CD1c-positive myeloid dendritic cell (primary cell): ENCODE data around the gene INTS6L.

Experiments used
- DNase-seq: peaks from one replicate; pipeline ENCODE4 v3.0.0-alpha.2; 2016; ENCODE audit errors: extremely low spot score

INTS6L gene

GRCh38 chrX:135520553-135521404, at the start of gene INTS6L:
Gene INTS6L (plus strand): TSS chrX:135520660. CDS start chrX:135520993, 333 bp downstream.
- DNase-seq: peak; percentile 91

GRCh38 chrX:135476378-135476777, 44.1 kb upstream of the INTS6L start:
- DNase-seq: no peak

GRCh38 chrX:135477576-135477975, 42.9 kb upstream of the INTS6L start:
- DNase-seq: peak; percentile 42

DNA sequence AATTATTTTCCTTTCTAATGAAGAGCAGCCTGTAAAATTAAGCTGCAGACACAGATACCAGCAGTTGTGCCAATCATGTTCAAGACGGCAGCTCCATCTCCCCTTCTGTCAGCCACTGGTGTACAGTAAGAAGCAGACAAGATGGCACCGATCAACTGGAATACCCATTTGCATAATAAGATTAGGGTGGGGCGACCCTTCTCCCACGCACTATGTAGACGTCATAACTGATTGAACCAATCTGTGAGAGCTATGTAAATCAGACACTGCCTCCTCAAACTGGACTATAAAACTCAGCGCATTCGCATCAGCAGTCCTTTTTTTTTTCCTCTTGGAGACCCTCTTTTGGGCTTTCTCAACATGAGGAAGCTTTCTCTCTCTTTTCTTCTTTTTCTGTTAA, 40.4 kb upstream of the INTS6L start:
- DNase-seq: no peak

- DNase-seq: no peak
These were observed 38.7 kb upstream of the INTS6L start for GRCh38 chrX:135481696-135482179.

DNA sequence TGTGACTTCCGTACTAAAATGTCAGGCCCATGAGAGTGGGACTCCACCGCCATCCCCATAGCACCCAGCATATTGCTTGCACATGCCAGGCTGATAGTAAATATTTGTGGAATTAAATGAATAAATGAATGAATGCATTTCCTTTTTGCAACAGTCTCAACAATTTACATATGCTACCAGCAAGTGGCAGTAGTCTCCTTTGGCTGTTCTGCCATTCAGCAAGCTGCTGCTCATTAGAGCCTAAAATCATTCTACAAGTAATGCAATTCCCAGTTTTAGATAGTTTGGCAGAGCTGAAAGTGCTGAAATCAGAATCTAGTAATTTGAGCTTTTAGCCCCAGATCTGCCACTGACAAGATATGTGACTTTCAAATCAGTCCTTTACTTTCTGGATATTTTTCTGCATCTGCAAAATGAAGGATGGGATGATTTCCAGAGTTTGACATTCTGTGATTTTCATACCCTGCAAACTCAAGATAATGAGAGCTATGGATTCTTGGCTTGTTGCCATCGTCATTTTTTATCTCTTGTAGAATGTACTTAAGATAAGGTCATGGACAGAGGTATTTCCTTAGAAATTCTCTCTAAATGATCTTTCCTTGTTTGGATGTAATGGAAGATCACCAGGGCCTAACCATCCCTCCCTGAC, 35.7 kb upstream of the INTS6L start:
- peak; percentile 38 for DNase-seq

GRCh38 chrX:135489542-135489941, 30.9 kb upstream of the INTS6L start:
- no peak for DNase-seq

- no peak for DNase-seq
These were observed 29.4 kb upstream of the INTS6L start for GRCh38 chrX:135490979-135491514.

GRCh38 chrX:135494453-135494852, 26.0 kb upstream of the INTS6L start:
- DNase-seq: no peak

DNA sequence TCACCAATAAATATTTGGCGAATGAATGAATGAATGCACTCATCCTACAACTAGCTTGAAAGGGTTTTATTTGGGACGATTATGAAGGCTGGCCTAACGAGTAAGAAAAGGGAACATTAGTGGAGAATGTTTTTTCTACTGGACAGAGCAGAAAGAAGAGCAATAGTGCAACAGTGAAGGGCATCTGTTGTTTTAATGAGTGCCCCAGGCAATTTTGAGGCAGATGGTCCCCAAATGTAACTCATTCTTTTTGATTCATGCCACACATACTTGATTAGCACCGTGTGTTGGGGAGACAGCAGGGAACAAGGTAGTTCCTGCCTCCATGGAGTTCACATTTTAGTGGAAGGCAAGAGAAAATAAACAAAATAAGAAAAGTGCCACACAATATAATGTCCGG, 22.7 kb upstream of the INTS6L start:
- no peak for DNase-seq

GRCh38 chrX:135498236-135498635, 22.2 kb upstream of the INTS6L start:
- DNase-seq: no peak

GRCh38 chrX:135505351-135505750, 15.1 kb upstream of the INTS6L start:
- DNase-seq: no peak

GRCh38 chrX:135509885-135510284, 10.6 kb upstream of the INTS6L start:
- DNase-seq: no peak

DNA sequence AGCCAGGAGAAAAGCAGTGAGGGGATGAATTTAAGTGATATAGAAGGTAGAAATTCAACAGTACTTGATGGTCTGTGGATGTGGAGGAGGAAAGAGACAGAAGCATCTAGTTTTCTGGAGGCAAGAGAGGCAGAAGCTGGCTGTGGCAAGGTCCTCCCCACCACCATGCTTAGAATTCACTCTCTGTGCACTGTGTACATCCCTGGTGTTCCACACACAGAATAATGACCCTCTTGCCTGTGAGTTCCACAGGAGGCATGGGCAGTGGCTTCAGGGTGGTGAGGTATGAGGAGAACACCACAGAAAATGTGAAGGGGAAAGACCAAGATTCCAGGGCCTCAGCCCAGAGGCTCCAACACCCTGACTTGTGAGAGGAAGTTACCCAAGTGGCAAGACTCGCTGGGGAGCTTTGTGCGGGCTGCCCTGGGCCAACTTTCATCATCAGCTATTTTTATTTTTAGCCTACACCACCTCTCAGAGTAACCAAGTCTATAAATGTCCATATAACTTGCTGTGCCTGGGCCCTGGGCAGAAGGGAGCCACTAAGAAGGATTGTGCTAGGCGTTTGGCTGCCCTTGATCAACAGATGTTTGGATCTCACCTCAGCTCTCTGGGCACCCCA, 7.8 kb upstream of the INTS6L start:
- no peak for DNase-seq

DNA sequence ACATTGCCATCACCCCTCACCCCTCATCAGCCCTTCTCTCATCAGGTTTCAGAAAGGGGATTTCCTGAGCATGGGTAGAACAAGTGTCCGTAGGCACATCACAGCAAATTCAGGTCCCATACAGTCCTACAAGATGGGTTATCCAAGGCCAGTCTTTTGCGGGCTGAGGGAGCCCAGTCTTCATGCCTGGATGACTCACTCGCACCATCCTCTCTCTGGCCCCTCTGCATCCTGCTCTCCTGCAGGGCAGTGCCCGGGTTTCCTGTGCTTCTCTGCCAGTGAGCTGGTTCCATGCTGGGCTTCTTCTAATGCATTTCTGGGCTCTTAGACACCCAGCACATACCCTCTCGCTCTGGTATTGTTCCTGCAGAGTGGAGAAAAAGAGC, 7.3 kb upstream of the INTS6L start:
- no peak for DNase-seq

- peak; percentile 39 for DNase-seq
These were observed 4.1 kb upstream of the INTS6L start for GRCh38 chrX:135516376-135516775.

- no peak for DNase-seq
These were observed 2.3 kb upstream of the INTS6L start for GRCh38 chrX:135518161-135518560.

DNA sequence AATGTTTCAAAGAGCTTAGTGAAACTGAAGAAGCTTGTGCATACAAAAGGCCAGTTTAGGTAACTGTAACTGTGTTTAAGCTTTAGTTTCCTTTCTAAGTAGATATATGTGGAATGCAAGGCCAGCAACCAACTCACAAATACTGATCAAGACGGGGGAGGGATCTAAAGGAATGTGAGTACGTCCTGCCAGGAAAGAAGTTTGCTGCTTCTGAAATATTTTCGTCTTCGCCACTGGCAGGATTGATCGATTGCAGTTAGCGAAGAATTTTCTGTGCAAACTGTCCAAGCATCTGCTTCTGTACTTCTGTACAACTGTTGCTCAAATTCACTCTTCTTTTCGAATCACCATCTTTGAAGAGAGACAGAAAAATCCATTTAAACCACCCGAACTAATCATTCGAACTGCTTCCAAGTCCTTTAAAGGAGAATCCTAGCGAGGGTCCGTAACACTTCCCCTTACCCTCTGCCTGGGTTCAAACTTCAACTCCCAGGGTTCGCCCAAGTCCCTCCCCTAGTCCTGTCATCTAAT, 373 bp upstream of the INTS6L start:
- no peak for DNase-seq

DNA sequence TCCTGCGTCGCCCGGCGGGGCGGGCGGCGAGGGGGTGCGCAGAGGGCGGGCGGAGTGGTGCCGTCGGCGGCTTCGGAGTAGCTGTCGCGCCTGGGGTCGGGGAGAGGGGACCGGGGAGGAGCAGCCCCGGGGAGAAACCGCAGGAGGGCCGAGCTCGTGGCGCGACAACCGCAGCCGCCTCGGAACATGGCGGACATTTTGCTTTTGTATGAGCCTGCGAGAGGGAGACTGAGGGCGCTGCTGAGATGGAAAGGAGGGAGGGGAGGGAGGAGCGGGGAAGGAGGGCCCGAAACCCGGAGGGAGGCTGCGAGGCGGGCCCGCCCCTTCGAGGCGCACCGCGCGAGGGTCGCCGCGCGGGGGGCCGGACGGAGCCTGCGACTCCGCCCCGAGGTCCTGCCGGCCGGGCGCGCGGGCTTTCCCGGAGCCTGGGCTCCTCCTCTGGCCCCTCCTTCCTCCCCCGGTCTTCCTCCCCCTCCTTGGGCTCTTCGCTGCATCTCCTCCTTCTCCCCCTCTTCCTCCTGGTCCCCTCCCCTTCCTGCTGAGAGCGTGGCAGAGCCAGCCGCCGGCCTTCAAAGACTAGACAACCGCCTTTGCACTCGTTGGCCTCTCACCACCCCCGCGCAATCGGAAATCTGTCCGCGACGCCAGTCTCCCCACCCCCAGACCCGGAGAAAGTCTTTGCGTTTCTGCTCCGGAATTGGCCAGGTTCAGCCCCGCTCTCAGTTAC, 1.1 kb downstream of the INTS6L start:
- DNase-seq: peak; percentile 85

DNA sequence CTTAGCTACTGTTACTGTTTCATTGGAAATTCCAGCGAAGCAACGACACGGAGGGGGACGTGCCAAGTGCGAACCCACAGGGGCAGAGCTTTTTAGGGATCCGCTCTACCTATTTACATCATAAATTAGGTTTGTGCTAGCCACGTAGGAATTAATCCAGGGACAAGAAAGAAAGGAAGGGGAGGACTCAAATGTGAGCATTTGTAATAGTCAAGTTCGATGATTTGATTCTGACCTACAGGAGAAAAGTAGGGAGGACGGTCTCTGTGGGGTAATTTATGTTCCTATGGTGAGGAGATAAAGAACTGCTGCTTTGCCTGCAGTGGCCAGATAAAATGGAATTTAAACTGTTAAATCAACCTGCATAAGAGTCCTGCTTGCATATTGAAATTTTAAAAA, 1.7 kb downstream of the INTS6L start:
- no peak for DNase-seq

DNA sequence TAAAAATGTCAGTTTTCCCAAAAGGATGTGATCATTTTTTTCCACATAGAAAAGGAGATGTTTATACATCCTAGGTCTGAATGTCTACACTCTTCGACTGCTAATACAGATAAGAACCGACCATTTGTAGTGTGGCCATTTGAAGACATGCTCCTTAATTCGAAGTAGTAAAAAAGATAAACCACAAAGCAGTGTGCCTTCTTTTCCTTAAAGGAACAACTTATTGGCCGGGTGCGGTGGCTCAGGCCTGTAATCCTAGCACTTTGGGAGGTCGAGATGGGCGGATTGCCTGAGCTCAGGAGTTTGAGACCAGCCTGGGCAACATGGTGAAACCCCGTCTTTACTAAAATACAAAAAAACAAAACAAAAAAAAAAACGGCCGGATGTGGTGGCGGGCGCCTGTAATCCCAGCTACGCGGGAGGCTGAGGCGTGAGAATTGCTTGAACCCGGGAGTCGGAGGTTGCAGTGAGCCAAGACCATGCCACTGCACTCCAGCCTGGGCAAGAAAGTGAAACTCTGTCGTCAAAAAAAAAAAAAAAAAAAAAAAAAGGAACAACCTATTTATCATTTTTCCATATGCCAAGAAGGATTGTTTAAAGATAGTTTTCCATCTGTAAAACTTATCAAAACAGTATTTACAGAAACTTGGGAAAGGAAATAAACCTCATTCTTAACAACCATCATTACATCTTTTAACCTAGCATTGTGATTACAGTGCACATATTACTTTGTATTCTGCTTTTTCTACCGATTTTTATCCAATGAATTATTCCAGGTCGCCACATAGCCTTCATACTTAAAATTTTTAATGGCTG, 2.6 kb downstream of the INTS6L start:
- DNase-seq: no peak
